Measurements from ENCODE around the gene PGAP2.

DNA sequence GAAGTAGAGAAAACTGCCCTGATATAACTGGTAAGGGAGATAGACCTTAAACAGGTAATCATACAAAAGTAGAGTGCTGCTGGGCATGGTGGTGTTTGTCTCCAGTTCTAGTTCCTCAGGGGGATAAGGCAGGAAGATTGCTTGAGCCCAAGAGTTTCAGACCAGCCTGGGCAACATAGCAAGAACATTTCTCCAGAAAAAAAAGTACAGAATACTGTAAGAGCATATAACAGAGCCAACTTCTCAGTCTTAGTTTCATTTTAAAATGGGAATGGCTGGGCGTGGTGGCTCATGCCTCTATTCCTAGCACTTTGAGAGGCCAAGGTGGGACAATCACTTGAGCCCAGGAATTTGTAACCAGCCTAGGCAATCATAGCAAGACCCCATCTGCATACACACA, 36.9 kb downstream of the PGAP2 start:
- TF ChIP-seq, protein P1, sequence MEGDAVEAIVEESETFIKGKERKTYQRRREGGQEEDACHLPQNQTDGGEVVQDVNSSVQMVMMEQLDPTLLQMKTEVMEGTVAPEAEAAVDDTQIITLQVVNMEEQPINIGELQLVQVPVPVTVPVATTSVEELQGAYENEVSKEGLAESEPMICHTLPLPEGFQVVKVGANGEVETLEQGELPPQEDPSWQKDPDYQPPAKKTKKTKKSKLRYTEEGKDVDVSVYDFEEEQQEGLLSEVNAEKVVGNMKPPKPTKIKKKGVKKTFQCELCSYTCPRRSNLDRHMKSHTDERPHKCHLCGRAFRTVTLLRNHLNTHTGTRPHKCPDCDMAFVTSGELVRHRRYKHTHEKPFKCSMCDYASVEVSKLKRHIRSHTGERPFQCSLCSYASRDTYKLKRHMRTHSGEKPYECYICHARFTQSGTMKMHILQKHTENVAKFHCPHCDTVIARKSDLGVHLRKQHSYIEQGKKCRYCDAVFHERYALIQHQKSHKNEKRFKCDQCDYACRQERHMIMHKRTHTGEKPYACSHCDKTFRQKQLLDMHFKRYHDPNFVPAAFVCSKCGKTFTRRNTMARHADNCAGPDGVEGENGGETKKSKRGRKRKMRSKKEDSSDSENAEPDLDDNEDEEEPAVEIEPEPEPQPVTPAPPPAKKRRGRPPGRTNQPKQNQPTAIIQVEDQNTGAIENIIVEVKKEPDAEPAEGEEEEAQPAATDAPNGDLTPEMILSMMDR (IDR thresholded peaks at IDR 0.05) = no peak
- no peak for TF ChIP-seq POLR2AphosphoS5 (IDR thresholded peaks at IDR 0.05)
